GM18517 (cell line): Measurements from ENCODE around the gene HS6ST1.
"Not testable (repeated sequence)": the region's sequence is repeated elsewhere in the genome, so short reads cannot be mapped to it uniquely, and the experiment has no call there.

Experiments used
- ATAC-seq: cut with Tn5 transposase; IDR thresholded peaks from one replicate; pipeline ENCODE4 v1.9.1; 2021; ENCODE audit warnings: mild to moderate bottlenecking, moderate library complexity; ENCODE audit not compliant: unreplicated experiment

Gene HS6ST1

DNA sequence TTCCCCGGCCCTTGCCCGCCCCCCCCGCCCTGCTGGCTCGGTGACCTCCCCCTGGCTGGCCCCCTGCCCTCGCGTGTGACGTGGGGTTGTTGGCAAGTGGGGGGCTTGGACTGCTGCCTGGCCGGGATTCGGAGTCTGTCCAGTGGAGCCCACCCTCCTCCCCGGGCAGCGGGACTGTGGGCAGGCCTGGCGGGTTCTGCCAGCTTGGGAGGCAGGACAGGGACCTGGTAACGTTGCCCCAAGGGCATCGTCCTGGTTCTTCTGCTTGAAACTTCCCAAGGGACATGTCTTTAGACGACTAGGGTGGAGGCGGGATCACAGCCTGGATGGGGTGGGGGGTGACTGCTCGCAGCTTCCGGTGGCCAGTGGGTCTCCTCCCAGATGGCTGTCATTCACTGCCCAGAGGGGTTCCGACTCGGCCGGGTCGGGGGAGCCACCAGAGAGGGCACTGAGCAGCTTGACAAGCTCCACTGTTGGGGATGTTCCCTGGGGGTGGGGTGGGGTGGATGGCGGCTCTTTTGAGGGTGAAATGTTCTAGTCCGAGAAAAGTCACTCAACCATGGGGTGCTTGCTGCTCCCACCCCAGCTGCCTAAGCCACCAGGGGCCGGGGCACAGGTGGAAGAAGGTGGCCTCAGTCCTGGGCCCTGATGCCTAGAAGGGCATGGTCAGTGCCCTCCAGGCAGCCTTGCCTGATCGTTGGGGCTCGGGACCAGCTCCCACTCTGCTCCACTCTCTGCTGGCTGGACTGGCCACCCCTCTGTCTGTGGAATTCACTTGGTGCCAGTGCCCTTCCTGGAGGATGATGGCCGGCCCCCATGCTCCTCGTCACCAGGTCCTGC, 4.3 kb upstream of the HS6ST1 start:
- ATAC-seq = no peak

DNA sequence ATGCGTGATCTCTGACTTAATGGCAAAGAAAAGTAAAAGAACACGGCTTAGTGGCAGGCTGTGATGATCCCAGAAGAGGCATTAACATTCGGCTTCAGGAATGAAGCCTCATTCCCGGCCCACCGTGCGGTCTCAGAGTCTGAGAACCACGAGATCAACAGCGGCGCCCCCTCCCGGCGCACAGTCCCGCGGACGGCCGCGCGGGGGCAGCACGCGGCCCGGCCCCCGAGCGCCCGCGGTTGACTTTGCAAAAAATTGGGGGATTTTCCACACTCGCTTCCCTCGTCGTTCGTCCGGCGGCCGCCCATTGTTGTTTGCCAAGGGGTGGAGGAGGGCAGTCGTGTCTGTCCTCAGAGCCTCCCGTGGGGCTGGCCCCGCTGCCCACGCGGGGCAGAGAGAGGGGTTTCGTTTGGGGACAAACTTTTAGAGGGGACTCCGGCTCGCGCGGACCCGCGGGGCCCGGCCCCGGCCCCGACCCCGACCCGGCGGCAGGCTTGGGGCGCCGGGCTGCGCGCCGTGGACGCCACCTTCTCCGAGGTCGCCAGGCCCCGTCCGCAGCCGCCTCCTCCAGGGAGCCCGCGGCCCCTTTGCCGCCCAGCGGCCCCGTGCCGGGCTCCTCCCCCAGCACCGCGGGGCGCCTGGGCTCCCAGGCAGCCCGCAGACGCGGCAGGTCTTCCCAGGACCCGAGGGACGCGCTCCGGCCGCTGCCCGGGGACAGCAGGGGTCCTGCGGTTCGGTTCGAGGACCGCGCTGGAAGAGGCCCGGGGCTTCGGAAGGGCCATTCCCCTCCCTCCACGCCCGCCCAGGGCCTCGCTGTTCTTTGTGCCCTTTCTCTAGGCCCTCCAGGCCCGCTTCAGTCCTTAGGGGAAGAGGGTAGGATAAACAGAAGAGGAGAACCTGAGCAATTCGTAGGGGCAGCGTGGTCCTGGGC, 3.4 kb upstream of the HS6ST1 start:
- peak; percentile 59 for ATAC-seq

DNA sequence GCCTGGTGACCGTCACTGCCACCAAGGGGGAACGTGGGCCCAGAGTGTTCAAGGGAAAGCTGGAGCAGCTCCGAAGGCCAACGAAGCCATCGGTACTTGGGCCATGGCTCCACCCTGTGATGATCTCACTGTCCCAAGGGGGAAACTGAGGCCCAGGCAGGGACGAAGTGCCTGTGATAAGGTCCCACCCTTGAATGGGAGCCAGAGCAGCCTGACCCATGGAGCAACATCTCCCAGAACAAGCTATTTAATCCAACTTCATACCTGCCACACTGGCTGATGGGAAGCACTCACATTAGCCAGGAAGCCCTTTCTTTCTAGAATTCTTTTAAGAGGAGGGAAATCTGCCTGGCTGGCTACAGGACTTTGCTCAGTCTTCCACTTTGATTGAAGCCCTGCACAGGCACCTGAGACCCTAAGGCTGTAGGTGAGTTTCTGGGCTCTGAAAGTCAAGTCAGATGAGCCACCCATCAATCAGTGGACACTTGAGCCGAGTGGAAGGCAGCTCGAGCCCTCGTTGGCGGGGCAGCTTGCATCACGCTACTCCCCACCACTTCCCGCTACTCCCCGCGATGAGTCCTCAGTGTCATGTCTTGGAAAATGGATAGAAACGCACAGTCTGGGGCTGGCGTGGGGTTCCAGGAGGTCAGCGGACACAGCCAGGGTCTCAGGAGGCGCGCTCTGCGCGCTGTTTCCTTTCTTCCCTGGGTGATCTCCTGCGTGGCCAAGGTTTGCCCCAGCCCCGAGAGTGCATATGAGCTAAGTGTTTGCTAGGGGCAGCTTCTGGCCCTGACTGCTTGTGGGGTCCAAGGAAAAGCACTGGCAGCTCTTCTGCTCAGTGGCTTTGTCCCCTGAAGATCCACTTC, 2.5 kb upstream of the HS6ST1 start:
- ATAC-seq = no peak

DNA sequence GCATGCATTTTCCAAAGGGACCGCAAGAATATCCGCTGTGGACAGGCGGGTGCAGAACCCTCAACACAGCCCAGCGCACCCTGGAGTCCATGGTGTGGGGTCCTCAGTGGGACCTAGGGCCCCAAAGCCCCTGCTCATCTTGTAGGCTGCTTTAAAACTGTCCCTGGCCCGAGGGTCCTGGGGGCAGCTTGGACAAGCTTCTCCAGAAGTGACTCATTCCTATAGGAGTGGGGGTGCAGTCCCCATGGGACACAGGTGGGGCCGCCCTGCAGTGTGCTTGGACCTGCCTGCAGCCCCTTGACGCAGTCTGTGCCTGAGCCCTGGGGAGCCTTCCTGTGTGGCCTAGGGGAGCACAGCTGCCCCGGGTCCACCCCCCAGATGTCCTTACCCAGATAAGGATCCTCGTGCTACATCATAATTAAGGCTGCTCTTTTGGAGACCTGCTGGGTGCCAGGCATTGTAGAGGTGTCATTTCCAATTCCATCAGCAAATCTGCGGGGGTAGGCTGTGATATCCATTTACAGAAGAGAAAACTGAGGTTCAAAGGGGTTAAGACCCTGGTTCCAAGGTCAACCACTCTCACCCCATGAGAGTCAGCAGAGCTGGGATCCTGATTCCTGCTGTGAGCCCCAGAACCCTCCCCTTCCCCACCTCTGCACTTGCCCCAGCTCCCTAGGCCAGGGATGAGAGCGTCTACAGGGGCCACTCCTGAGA, 1.7 kb upstream of the HS6ST1 start:
- ATAC-seq = no peak

DNA sequence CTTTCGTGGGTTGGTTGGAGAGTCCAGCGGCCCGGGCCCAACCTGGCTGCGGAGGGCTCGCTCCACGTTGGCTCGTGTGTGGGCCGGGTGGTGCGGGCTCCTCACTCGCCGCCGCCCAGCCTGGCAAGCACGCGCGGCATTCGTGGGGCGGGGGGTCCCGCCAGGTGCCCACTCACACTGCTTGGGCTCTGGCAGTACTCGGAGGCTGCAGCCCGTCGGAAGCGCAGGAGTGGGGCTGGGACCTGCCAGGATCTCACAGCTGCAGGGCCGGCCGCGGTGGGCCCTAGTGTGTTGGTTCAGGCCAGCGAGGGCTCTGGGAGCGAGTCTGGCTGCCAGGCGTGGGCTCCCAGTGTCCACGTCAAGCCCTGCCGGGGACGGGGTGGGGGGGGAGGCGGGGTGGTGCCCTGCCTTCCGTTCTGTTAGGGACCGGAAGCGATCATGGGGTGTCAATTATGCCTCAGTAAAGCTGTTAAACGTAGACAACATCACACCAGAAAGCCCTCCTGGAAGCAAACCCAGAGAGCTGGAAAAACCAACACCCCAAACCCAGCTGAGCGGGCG, 1.0 kb upstream of the HS6ST1 start:
- no peak for ATAC-seq

DNA sequence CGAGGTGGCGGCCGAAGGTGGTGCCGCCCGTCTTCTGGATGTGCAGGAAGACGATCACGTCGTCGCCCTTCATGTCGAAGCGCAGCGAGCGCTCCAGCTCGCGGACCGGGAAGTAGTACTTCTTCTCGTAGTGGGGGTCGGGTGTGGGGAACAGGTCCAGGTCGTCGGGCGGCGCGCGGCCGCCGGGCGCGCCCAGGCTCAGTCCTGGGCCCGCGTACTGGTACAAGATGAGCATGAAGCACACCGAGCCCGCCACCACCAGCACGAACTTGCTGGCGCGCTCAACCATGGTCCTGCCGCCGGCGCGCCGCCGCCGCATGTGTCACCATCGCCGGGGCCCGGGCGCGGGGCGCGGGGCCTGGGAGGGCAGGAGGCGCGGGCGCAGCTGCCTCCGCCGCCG, 423 bp downstream of the HS6ST1 start:
- ATAC-seq = peak; percentile 11

DNA sequence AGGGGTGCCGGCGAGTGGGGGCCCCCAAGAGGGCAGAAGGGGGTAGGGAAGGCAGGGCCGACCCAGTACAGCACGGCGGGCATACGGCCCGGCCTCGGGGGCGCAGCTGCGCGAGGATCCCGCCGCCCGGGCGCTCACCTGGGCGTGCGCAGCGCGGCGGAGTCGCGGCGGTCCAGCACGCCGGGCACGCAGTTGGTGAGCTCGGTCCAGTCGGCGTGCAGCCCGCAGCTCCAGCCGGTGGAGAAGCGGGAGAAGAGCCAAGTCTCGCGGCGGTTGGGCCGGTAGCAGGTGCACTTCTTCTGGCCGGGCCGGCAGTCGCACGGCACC, 806 bp downstream of the HS6ST1 start:
- not testable (repeated sequence) for ATAC-seq

DNA sequence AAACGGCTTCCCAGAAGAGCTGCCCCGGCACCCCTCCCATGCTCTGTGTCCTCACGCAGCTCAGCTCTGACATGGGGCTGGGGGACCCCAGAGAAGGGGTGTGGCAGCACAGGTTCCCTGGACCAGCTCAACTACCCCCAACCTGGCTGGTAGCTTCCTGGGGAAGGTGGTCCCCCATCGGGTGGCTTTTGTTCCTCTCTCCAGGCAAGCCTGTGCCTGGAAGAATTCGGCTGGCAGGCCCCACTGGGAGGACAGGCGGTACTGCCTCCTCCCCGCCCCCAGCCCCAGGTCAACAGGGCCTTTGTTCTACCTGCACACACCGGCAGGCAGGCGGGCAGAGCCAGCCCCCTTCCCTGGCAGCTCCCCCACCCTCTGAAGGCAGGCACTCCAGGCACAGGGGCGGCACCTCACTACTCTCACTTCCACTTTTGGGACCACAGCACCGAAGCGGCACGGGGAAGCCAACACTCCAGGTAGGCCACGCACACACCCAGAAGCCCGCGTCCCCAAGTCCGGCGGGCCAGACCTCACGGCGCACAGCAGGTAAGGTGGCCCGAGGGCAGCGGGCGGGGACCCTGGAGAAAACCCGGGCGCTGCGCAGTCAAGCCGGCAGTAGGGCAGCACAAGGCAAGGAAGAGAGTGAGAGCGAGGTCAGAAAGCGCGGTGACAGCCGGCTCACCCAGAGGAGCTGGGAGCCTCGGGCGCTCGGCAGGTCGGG, 1.3 kb downstream of the HS6ST1 start:
- peak; percentile 44 for ATAC-seq

DNA sequence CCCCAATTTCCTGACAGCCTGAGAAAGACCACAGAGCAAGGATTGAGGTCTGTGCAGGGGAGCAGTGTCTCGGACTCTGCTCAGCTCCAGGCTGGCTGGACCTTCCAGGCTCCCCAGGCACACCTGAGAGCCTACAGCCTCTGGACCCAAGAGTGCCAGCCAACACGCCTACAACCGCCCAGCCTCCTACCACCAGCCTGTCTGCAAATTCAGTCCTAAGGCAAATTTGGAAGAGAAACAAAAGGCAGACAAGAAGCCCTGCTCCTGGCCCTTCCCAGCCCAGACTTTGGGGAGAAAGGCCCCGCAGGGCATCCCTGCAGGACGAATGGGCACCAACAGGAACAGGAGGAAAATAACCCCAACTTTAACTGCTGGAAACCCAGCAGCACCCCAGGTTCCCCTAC, 1.9 kb downstream of the HS6ST1 start:
- no peak for ATAC-seq

DNA sequence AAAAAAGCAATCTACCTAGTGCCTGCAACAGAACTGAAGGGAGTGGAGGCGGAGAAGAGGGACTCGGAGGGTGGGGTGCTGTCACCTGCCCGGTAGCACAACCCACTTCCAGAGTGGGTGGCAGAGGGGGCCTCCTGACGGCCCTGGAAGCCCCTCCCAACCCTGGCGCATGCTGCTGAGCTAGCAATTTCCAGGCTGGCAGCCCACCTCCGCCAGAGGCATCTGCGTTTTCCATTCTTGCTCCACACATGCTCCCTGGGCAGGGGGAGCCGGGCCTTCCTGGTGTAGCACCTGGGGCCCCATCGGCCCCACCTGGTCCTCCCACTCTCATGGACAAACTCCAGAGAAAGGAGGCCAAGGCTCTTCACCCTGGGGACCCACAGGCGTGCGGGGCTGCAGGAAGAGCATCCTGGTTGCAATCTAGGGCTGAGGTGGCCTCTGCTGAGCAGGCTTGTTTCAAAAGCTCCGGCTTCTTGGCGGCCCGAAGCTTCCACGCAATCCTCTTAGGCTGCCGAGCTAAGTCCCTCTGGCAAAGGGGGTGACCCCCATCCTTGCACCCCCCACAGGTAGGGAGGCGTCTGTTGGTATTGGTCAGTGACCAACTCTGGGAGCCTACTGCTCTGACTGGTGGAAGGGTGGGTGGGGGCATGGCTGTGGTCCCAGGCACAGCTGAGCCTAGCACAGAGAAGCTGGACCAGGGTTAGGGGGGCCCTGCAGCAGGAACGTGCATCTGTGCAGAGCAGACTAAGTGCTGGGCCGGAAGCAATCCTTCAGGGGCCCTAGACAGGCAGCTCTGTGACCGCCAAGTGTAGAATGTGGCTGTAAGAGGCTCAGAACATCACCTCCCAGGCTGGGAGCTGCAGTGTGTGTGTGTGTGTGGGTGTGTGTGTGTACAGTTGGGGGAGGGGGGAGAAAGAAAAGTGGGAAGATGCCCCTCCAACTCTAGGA, 2.6 kb downstream of the HS6ST1 start:
- no peak for ATAC-seq

DNA sequence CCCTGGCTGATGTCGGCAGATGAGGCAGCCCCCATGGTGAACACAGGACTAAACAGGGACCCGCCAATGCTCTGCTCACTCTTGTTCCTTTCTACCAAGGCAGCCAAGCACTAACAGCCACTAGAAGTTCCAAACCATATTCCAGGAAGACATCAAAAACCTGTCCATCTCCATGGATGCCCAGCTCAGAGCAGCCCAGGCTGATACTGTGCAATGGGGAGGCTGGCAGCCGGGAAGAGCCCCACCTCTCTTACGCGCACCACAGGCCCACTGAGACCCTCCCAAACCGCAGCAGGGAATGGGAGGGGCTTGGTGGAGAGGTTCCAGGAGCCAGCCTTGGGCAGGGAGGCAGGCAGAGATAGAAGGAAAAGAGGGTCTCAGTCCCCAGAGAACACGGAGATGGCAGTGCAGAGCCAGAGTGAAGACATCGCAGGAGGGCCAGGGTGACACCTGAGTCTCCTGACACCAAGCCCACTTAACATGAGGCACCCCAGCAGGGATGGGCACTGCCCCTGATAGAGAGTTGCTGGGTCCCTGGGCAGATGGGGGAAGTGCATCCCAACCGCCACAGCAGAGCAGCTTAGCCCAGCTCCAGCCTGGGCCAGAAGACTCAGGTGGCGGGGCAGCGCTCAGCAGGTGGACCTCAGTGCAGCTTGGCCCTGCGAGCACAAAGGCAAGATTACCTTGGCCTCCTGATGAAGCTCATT, 3.4 kb downstream of the HS6ST1 start:
- ATAC-seq = no peak

DNA sequence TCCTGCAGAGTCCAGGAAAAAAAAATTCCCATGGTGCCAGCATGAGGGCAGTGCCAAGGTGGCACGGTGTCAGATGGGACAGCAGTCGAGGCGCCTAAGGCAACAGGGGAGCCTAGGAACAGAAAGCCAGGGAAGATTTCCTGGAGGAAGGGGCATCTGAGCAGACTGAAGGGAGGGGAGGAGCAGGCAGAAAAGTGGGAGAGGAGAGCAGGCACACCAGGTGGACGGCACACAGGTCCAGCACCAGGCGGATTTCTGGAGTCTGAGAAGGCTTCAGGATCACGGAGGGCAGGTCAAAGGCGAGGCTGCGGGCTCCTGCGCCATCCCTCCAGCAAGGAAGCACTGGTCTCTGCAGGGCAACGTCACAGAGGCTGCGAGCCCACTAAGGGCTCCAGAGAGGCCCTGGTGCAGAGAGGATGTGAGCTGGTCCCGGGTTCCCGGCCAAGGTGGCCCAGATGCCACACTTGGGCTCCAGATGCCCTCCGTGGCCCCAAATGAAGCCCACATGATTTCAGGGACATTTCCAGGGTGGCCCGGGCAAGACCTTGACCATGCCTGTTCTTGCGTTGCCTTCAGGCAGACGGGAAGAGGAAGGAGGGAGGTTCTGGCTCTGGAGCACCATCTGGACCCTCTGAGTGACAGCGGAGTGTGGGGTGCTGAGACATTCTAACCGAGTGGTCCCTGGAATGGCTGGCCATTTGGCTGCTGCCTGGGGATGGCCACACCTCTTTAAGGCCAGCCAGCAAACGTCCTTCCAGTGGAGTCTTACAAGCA, 4.1 kb downstream of the HS6ST1 start:
- no peak for ATAC-seq

DNA sequence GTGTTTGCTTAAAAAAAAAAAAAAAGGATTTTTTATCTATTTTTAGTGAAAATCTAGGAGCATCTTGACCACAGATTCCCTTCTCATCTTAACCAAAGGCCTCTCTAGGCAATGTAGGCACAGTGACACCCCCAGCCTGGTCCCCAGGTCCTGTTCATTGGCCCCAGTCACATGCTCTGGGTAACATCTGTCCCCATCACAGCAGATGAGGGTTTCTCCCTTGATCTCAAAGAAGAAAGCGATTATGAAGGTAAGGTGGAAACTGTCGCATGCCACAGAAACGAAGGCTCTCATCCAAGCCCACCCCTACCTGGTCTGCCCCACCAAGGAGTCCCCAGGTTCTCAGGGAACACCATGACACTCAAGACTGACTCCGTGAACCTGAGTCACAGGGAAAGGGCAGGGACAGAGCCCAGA, 4.7 kb downstream of the HS6ST1 start:
- ATAC-seq = no peak

DNA sequence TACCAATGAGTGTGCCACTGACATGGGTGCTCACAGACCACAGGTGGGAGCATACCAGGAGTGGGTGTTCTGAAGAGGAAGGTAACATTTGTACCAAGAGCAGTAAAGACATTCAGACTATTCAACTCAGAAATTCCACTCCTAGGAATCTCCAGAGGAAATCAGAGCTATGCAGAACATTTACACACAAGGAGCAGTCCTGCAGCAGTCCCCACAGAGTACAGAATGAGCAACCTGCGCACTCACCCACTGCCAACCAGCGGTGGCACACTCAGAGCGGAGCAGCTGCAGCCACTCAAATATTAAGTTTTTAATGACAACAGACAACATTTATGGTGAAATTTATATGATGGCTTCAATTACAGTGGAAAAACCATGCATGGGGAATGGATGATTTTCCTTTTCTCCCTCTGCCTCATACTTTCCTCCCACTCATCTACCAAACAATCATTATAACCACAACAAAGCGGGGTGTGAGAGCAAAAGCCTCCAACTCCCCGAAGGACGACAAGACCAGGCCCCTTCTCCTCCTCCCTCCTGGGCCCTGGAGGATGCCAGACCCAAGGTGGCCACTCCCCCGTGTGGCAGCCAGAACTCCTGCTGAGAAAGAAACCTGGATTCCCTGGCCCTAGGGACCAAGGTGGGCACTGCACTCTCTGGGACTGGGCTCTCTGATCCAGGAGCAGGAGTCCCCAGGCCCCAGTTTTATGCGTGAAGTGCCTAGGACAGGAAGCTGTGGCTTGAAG, 5.4 kb downstream of the HS6ST1 start:
- no peak for ATAC-seq

DNA sequence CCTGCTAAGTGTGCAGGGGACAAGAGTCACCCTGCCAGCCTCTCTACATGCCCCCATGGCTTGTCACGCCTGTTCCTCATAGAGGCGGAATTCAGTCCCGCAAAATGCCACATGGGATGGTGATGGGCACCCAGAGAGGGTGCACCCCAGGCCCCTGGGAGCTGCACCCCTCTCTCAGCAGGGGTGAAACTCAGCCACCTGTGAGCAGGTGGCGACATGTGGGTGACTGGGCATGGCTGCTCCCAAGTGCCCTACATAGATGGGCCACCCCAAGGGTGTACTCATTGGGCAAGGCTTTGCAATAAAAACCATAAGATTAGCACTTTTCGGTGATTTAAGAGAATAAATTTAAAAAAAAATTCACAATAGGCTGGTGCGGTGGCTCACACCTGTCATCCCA, 6.3 kb downstream of the HS6ST1 start:
- no peak for ATAC-seq

DNA sequence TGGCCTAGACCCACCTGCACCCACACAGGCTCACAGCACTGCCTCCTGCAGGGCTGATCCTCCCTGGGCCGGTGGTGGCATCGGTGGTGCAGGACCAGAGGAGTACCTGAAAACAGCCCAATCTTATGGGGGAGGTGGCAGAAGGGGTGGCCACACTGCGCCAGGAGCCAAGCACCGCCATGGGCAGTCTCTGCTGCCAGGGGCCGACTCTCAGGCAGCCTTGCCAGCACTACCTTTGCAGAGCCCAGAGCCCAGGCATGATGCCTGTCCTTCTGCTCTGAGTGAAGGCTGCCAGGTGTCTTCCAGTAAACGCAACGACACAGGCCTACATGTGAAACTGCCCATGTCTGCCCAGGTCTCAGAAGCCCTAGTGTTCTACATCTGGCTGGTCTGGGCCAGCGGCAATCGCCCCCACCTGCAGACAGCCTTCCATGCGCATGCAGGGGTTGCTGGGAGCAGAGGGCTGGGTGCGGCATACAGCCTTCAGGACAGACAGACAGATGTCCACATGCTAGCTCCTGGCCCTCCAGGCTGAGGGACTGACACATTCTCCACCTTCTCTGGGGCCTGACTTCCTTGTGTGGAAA, 6.8 kb downstream of the HS6ST1 start:
- no peak for ATAC-seq
